Keratinocyte (primary cell): Measurements from ENCODE around the gene EVL. TPM values are rescaled to one million over a fixed set of nuclear protein-coding genes. Genes with fewer than 3 reads are reported as not detected.
A peak's percentile ranks its signal among the peaks of the same experiment; 100 is the strongest.

Experiments used
- DNase-seq: peaks from one replicate; pipeline ENCODE4 v3.0.0-alpha.2; 2011; ENCODE audit warnings: low read depth, missing footprints, low spot score
- FAIRE-seq: peaks from 2 replicates; lab custom pipeline; 2011; peaks lifted over from hg19 to GRCh38; lab: Jason Lieb, UNC
- H2AFZ ChIP-seq: 2 replicates; pipeline ENCODE4 v1.6.0; 2012; ENCODE audit warnings: low read length, control low read depth, inconsistent platforms; ENCODE audit not compliant: control insufficient read depth
- H3K27ac ChIP-seq: 2 replicates; pipeline ENCODE4 v1.5.1; 2011; ENCODE audit warnings: low read length; ENCODE audit not compliant: control insufficient read depth, insufficient read depth
- H3K27me3 ChIP-seq: 3 replicates; pipeline ENCODE4 v1.6.0; 2011; ENCODE audit warnings: low read length; ENCODE audit not compliant: control insufficient read depth, insufficient read depth; ENCODE audit errors: extremely low read depth
- H3K36me3 ChIP-seq, 2 experiments: 2 replicates in 1 of 2; 3 replicates in 1 of 2; pipeline ENCODE4 v1.5.1; 2011; ENCODE audit warnings: low read length in 2 of 2, mild to moderate bottlenecking in 1 of 2; ENCODE audit not compliant: control insufficient read depth in 2 of 2, insufficient read depth in 2 of 2; ENCODE audit errors: extremely low read depth in 1 of 2
- H3K4me1 ChIP-seq: 3 replicates; pipeline ENCODE4 v1.5.1; 2011; ENCODE audit warnings: low read length; ENCODE audit not compliant: control insufficient read depth, insufficient read depth; ENCODE audit errors: extremely low read depth
- H3K4me2 ChIP-seq: 3 replicates; pipeline ENCODE4 v1.6.0; 2011; ENCODE audit warnings: low read depth, low read length; ENCODE audit not compliant: control insufficient read depth, insufficient read depth; ENCODE audit errors: extremely low read depth
- H3K4me3 ChIP-seq, 3 experiments: fragments of 200-600 bp in 1 of 3; sonication (generic) in 1 of 3; 2 replicates in 2 of 3; 3 replicates in 1 of 3; pipeline ENCODE4 v1.5.1; 2011 to 2016; ENCODE audit warnings: low read length in 3 of 3, mild to moderate bottlenecking in 3 of 3, control low read depth in 2 of 3, inconsistent platforms in 1 of 3, low read depth in 1 of 3, mixed read lengths in 1 of 3, mixed run types in 1 of 3, moderate library complexity in 1 of 3; ENCODE audit not compliant: control insufficient read depth in 2 of 3, insufficient read depth in 2 of 3; ENCODE audit errors: extremely low read depth in 1 of 3
- H3K79me2 ChIP-seq: 2 replicates; pipeline ENCODE4 v1.6.0; 2012; ENCODE audit warnings: low read length; ENCODE audit not compliant: control insufficient read depth, insufficient read depth
- H3K9ac ChIP-seq: 3 replicates; pipeline ENCODE4 v1.6.0; 2011; ENCODE audit warnings: low read length; ENCODE audit not compliant: control insufficient read depth, insufficient read depth; ENCODE audit errors: extremely low read depth
- H3K9me1 ChIP-seq: 3 replicates; pipeline ENCODE4 v1.6.0; 2011; ENCODE audit warnings: low read length; ENCODE audit not compliant: control insufficient read depth, insufficient read depth; ENCODE audit errors: extremely low read depth
- H3K9me3 ChIP-seq: 2 replicates; pipeline ENCODE4 v1.5.1; 2012; ENCODE audit warnings: low read depth, low read length; ENCODE audit not compliant: control insufficient read depth
- H4K20me1 ChIP-seq: 3 replicates; pipeline ENCODE4 v1.6.0; 2011; ENCODE audit warnings: low read length; ENCODE audit not compliant: control insufficient read depth, insufficient read depth; ENCODE audit errors: extremely low read depth
- EZH2 ChIP-seq: IDR thresholded peaks from one replicate; pipeline ENCODE4 v1.6.1; 2012; ENCODE audit warnings: inconsistent platforms, mild to moderate bottlenecking, low read length, moderate library complexity
- dilution Hi-C: fragments of 300-500 bp; cut with MboI; formaldehyde crosslinking; loops from one replicate; pipeline ENCODE4 v1.7.0; 2020; ENCODE audit warnings: low sequenced_read_pairs; ENCODE audit not compliant: extremely low pct_ligation_motif_present
- polyA plus RNA-seq, 5 experiments: library from polyadenylated mRNA; depleted of rRNA in 3 of 5; stranded (reverse) in 3 of 5; stranded (forward) in 1 of 5; unstranded in 1 of 5; fragments of >200 nt; gene quantifications; 1 replicate in 1 of 5; 2 replicates in 3 of 5; 3 replicates in 1 of 5; pipeline versions ENCODE4 v1.2.1 to v1.2.3, GENCODE V29; 2011 to 2012; ENCODE audit warnings: missing spikeins in 2 of 5, low read depth in 1 of 5, low replicate concordance in 1 of 5
- TF ChIP-seq, protein P1 (sequence below), 3 experiments: IDR thresholded peaks in 1 of 3; conservative IDR thresholded peaks in 1 of 3; optimal IDR thresholded peaks in 1 of 3; 2 replicates in 2 of 3; 3 replicates in 1 of 3; pipeline versions ENCODE3 to v1.5.1; 2011; ENCODE audit warnings: low read length in 3 of 3, mild to moderate bottlenecking in 3 of 3, moderate library complexity in 2 of 3, control low read depth in 1 of 3, inconsistent platforms in 1 of 3; ENCODE audit not compliant: insufficient read depth in 2 of 3; ENCODE audit errors: extremely low read depth in 1 of 3

The EVL gene
- polyA plus RNA-seq, 1 donor (not counting 4 experiments of a cell fraction or from before 2014, with no cell fraction given), result 12.0 TPM

GRCh38 chr14:100032738-100033137, 32.5 kb upstream of the EVL start:
- no peak overlapping the region for H3K9ac ChIP-seq
- peak overlapping the region; percentile 91 for H3K27ac ChIP-seq
- FAIRE-seq, result no peak
- no peak for DNase-seq
- H2AFZ ChIP-seq, result no peak overlapping the region
- H3K79me2 ChIP-seq, result no peaks in the 10 kb centered on the region
- H3K4me3 ChIP-seq, result no peak overlapping the region
- no peak for TF ChIP-seq EZH2
- TF ChIP-seq, protein P1, sequence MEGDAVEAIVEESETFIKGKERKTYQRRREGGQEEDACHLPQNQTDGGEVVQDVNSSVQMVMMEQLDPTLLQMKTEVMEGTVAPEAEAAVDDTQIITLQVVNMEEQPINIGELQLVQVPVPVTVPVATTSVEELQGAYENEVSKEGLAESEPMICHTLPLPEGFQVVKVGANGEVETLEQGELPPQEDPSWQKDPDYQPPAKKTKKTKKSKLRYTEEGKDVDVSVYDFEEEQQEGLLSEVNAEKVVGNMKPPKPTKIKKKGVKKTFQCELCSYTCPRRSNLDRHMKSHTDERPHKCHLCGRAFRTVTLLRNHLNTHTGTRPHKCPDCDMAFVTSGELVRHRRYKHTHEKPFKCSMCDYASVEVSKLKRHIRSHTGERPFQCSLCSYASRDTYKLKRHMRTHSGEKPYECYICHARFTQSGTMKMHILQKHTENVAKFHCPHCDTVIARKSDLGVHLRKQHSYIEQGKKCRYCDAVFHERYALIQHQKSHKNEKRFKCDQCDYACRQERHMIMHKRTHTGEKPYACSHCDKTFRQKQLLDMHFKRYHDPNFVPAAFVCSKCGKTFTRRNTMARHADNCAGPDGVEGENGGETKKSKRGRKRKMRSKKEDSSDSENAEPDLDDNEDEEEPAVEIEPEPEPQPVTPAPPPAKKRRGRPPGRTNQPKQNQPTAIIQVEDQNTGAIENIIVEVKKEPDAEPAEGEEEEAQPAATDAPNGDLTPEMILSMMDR (optimal IDR thresholded peaks at IDR 0.05 in 1 of 3, IDR thresholded peaks at IDR 0.05 in 1 of 3, conservative IDR thresholded peaks at IDR 0.05 in 1 of 3; ENCODE audit: extremely low read depth in 1 of 3, insufficient read depth in 2 of 3, low read length in 3 of 3), result no peak
- no peaks in the 10 kb centered on the region for H3K27me3 ChIP-seq
- dilution Hi-C loops, result no loop called here
- no peaks in the 10 kb centered on the region for H3K36me3 ChIP-seq
- H3K4me1 ChIP-seq, result peaks cover 43% of the 10 kb centered on the region
- no peaks in the 10 kb centered on the region for H3K9me3 ChIP-seq
- H3K9me1 ChIP-seq, result no peaks in the 10 kb centered on the region
- no peaks in the 10 kb centered on the region for H4K20me1 ChIP-seq
- peak overlapping the region; percentile 88 for H3K4me2 ChIP-seq

DNA sequence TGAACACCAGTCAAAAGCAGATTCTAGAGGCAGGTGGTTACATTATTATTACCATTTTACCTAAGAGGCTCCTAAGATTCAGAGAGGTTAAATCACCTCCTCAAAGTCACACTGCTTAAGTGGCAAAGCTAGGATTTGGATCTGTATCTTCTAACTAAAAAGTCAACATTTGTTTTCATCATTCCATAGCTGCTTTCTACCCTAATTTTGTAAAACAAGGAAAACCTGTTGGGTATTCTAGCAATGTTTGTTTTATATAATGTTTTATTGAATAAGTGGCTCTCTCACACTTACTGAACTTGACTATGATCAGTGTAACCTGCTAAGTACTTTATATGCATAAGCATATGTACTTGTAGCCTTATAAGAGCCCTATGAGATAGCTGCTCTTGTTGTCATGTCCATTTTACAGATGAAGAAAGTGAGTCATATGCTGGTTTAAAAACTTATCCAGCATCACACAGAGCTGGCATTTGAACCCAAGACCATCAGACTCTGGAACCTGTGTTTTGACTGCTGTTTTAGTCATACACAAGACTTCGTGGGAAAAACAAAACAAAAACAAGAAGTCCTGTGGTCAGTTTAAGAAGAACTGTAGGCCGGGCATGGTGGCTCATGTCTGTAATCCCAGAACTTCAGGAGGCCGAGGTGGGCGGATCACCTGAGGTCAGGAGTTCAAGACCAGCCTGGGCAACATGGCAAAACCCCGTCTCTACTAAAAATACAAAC, 31.7 kb upstream of the EVL start:
- peaks cover 43% of the 10 kb centered on the region for H3K4me1 ChIP-seq
- FAIRE-seq (no peak), DNase-seq (no peak)
- no peaks in the 10 kb centered on the region for H4K20me1 ChIP-seq
- H3K79me2 ChIP-seq, result no peaks in the 10 kb centered on the region
- H3K9ac ChIP-seq, result no peak overlapping the region
- H3K27ac ChIP-seq, result peak overlapping the region; percentile 91
- no peak overlapping the region for H3K4me2 ChIP-seq
- H3K36me3 ChIP-seq, result no peaks in the 10 kb centered on the region
- no peak overlapping the region for H3K4me3 ChIP-seq
- TF ChIP-seq EZH2, result no peak
- TF ChIP-seq, protein P1 (optimal IDR thresholded peaks at IDR 0.05 in 1 of 3, IDR thresholded peaks at IDR 0.05 in 1 of 3, conservative IDR thresholded peaks at IDR 0.05 in 1 of 3; ENCODE audit: extremely low read depth in 1 of 3, insufficient read depth in 2 of 3, low read length in 3 of 3), result no peak
- no peaks in the 10 kb centered on the region for H3K27me3 ChIP-seq
- H3K9me3 ChIP-seq, result no peaks in the 10 kb centered on the region
- no peaks in the 10 kb centered on the region for H3K9me1 ChIP-seq
- dilution Hi-C loops, result no loop called here
- no peak overlapping the region for H2AFZ ChIP-seq
